Panc1 (cell line): ENCODE measurements around the gene DCAF11. TPM values are rescaled to one million over a fixed set of nuclear protein-coding genes. Genes with fewer than 3 reads are reported as not detected.

ENCODE experiments used
- ATAC-seq: fragments of 200-7000 bp; cut with Tn5 transposase; 2 replicates; pipeline ENCODE4 v1.9.1; 2020; ENCODE audit warnings: mild to moderate bottlenecking, moderate library complexity
- BruUV-seq: library from RNA; stranded (reverse); fragments of 400-500 nt; replicated peaks from 2 replicates; lab custom pipeline; 2021; lab: Mats Ljungman, UMichigan
- CTCF ChIA-PET: fragments of 300-600 bp; sonication (Branson Sonifier 250); formaldehyde crosslinking; loops from one replicate; lab custom pipeline; 2022; ENCODE audit warnings: antibody characterized with exemption; lab: Charles Lee
- POLR2A ChIA-PET: fragments of 300-600 bp; sonication (Branson Sonifier 250); formaldehyde crosslinking; loops from one replicate; lab custom pipeline; 2022; ENCODE audit warnings: antibody characterized with exemption; lab: Charles Lee
- DNase-seq: peaks from one replicate; pipeline ENCODE4 v3.0.0-alpha.2; 2010; ENCODE audit warnings: low read depth, low spot score
- H3K27ac ChIP-seq: 2 replicates; pipeline ENCODE4 v1.5.1; 2011; ENCODE audit warnings: mild to moderate bottlenecking, low read length, inconsistent platforms
- H3K27me3 ChIP-seq: fragments of 200-500 bp; sonication (Bioruptor generic); 2 replicates; pipeline ENCODE4 v1.6.0; 2014; ENCODE audit warnings: low read length, inconsistent platforms; ENCODE audit not compliant: control insufficient read depth, insufficient read depth
- H3K36me3 ChIP-seq: fragments of 200-500 bp; sonication (Bioruptor generic); 2 replicates; pipeline ENCODE4 v1.5.1; 2014; ENCODE audit warnings: inconsistent platforms, mild to moderate bottlenecking, low read length, moderate library complexity; ENCODE audit not compliant: control insufficient read depth, insufficient read depth
- H3K4me1 ChIP-seq: 2 replicates; pipeline ENCODE4 v1.5.1; 2011; ENCODE audit warnings: inconsistent platforms, mild to moderate bottlenecking, low read length, moderate library complexity; ENCODE audit not compliant: control insufficient read depth, insufficient read depth
- H3K4me3 ChIP-seq, 2 experiments: 2 replicates each; pipeline ENCODE4 v1.5.1; 2011 to 2012; ENCODE audit warnings: low read depth in 2 of 2, low read length in 2 of 2, mild to moderate bottlenecking in 2 of 2, inconsistent platforms in 1 of 2, moderate library complexity in 1 of 2
- H3K9me3 ChIP-seq: fragments of 200-500 bp; sonication (Bioruptor generic); 2 replicates; pipeline ENCODE4 v1.5.1; 2014; ENCODE audit warnings: low read depth, mild to moderate bottlenecking, inconsistent platforms, low read length, moderate library complexity; ENCODE audit not compliant: control insufficient read depth, insufficient read depth
- SIN3A ChIP-seq: IDR thresholded peaks from 2 replicates; pipeline ENCODE4 v1.6.1; 2012; ENCODE audit warnings: low read depth, mild to moderate bottlenecking, low read length, moderate library complexity, borderline replicate concordance; ENCODE audit not compliant: insufficient read depth
- TCF7L2 ChIP-seq: IDR thresholded peaks from 2 replicates; pipeline ENCODE4 v1.6.1; 2011; ENCODE audit warnings: mild to moderate bottlenecking, low read depth, low read length, inconsistent platforms
- in situ Hi-C: cut with HindIII; loops from 2 replicates; pipeline ENCODE4 v1.10.0; 2016; ENCODE audit warnings: low sequenced_read_pairs, low pct_unique_long_range_greater_than_20kb
- intact Hi-C: fragments of 100-400 bp; cut with micrococcal nuclease; formaldehyde crosslinking; loops from one replicate; pipeline ENCODE4 v1.10.0; 2022; ENCODE audit not compliant: unreplicated experiment
- total RNA-seq: library from RNA; stranded (reverse); gene quantifications from one replicate; pipeline ENCODE4 v1.2.1, GENCODE V29; 2021; ENCODE audit not compliant: unreplicated experiment
- TF ChIP-seq, protein P1 (sequence below): fragments of 450-650 bp; IDR thresholded peaks from 2 replicates; pipeline ENCODE4 v1.5.1; 2017; ENCODE audit warnings: mild to moderate bottlenecking
- TF ChIP-seq, protein P2 (sequence below), 2 experiments: IDR thresholded peaks; 2 replicates each; pipeline ENCODE4 v1.6.1; 2011 to 2012; ENCODE audit warnings: low read depth in 2 of 2, control low read depth in 1 of 2, low read length in 1 of 2, mild to moderate bottlenecking in 1 of 2, moderate library complexity in 1 of 2; ENCODE audit not compliant: insufficient read depth in 1 of 2

Gene DCAF11
- total RNA-seq, 1 experiment from 2014 or later: 37.4 TPM

DNA sequence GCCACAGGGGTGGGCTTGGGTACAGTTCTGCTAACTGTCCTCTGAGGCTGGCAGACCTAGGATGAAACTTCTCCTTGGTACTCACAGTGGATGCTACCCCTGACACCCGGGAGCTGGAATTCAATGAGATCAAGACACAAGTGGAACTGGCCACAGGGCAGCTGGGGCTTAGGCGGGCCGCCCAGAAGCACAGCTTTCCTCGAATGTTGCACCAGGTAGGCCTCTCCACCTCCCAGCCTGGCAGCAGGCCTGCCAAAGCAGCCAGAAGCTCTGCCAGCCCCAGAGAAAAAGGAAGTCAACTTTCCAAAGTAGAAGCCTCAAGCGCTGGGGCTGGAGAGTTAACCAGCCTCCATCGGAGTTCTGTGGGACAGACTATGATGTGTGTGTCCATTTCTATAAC lies 2.6 kb downstream of the DCAF11 start:
- Histone ChIP-seq H3K9me3 (no peaks in the 10 kb centered on the region), H3K4me1 (no peaks in the 10 kb centered on the region), H3K27ac (no peak overlapping the region), H3K27me3 (no peaks in the 10 kb centered on the region), H3K36me3 (peaks cover 2% of the 10 kb centered on the region), H3K4me3 (no peak overlapping the region)
- BruUV-seq: no TSS peak
- ATAC-seq (no peak), DNase-seq (no peak)
- in situ Hi-C loops: no loop called here
- TF ChIP-seq, protein P1, sequence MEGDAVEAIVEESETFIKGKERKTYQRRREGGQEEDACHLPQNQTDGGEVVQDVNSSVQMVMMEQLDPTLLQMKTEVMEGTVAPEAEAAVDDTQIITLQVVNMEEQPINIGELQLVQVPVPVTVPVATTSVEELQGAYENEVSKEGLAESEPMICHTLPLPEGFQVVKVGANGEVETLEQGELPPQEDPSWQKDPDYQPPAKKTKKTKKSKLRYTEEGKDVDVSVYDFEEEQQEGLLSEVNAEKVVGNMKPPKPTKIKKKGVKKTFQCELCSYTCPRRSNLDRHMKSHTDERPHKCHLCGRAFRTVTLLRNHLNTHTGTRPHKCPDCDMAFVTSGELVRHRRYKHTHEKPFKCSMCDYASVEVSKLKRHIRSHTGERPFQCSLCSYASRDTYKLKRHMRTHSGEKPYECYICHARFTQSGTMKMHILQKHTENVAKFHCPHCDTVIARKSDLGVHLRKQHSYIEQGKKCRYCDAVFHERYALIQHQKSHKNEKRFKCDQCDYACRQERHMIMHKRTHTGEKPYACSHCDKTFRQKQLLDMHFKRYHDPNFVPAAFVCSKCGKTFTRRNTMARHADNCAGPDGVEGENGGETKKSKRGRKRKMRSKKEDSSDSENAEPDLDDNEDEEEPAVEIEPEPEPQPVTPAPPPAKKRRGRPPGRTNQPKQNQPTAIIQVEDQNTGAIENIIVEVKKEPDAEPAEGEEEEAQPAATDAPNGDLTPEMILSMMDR: no peak
- TF ChIP-seq TCF7L2 (no peak), SIN3A (no peak)
- intact Hi-C loops: no loop called here
- ChIA-PET POLR2A (no interaction called here), CTCF (no interaction called here)

DNA sequence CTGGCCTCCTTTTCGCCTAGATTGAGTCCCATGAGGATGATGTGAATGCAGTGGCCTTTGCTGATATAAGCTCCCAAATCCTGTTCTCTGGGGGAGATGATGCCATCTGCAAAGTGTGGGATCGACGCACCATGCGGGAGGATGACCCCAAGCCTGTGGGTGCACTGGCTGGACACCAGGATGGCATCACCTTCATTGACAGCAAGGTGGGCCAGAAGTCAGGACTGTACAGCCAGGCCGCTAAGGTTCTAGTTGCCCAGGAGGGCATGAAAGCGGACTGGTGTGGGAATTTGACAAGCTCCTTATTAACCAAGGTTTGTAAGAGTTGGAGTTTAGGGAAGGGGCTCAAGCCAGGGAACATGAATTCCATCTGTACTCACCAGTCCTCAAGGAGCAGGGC lies 5.1 kb downstream of the DCAF11 start:
- Histone ChIP-seq H3K27me3 (no peaks in the 10 kb centered on the region), H3K36me3 (peaks cover 2% of the 10 kb centered on the region), H3K4me3 (no peak overlapping the region), H3K27ac (no peak overlapping the region), H3K4me1 (no peaks in the 10 kb centered on the region), H3K9me3 (no peaks in the 10 kb centered on the region)
- DNase-seq (no peak), ATAC-seq (no peak)
- ChIA-PET POLR2A (no interaction called here), CTCF (interaction anchor here (0.5 kb wide), 1 partner anchor 11 kb away, joined by 3 read pairs; no protein-coding TSS in a partner anchor)
- no TSS peak for BruUV-seq
- intact Hi-C loops (no loop called here), in situ Hi-C loops (no loop called here)
- TF ChIP-seq, protein P1: no peak
- TF ChIP-seq SIN3A: no peak
- TF ChIP-seq, protein P2, sequence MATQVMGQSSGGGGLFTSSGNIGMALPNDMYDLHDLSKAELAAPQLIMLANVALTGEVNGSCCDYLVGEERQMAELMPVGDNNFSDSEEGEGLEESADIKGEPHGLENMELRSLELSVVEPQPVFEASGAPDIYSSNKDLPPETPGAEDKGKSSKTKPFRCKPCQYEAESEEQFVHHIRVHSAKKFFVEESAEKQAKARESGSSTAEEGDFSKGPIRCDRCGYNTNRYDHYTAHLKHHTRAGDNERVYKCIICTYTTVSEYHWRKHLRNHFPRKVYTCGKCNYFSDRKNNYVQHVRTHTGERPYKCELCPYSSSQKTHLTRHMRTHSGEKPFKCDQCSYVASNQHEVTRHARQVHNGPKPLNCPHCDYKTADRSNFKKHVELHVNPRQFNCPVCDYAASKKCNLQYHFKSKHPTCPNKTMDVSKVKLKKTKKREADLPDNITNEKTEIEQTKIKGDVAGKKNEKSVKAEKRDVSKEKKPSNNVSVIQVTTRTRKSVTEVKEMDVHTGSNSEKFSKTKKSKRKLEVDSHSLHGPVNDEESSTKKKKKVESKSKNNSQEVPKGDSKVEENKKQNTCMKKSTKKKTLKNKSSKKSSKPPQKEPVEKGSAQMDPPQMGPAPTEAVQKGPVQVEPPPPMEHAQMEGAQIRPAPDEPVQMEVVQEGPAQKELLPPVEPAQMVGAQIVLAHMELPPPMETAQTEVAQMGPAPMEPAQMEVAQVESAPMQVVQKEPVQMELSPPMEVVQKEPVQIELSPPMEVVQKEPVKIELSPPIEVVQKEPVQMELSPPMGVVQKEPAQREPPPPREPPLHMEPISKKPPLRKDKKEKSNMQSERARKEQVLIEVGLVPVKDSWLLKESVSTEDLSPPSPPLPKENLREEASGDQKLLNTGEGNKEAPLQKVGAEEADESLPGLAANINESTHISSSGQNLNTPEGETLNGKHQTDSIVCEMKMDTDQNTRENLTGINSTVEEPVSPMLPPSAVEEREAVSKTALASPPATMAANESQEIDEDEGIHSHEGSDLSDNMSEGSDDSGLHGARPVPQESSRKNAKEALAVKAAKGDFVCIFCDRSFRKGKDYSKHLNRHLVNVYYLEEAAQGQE (IDR thresholded peaks at IDR 0.05; ENCODE audit: insufficient read depth in 1 of 2, low read depth in 2 of 2, low read length in 1 of 2): no peak

DNA sequence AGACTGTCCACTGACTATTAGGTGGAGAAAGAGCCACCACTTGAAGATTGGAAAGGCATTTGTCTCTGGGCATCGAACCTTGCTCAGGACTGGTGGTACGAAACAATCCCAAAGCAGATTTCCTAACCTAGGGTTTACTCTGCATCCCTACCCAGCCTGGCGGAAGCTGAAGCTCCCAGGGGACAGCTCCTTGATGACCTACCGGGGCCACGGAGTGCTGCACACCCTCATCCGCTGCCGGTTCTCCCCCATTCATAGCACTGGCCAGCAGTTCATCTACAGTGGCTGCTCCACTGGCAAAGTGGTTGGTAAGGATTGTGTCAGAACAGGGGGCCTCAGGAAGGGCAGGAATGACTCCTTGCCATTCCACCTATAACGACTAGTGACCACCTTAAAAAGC lies 6.6 kb downstream of the DCAF11 start:
- no peaks in the 10 kb centered on the region for H3K4me1 ChIP-seq
- H3K9me3 ChIP-seq: no peaks in the 10 kb centered on the region
- no peak for ATAC-seq
- no peak overlapping the region for H3K27ac ChIP-seq
- H3K27me3 ChIP-seq: no peaks in the 10 kb centered on the region
- TF ChIP-seq TCF7L2: no peak
- TF ChIP-seq, protein P2 (IDR thresholded peaks at IDR 0.05; ENCODE audit: insufficient read depth in 1 of 2, low read depth in 2 of 2, low read length in 1 of 2): no peak
- ChIA-PET POLR2A (no interaction called here), CTCF (no interaction called here)
- BruUV-seq: no TSS peak
- H3K4me3 ChIP-seq: no peak overlapping the region
- intact Hi-C loops: no loop called here
- no peak for DNase-seq
- H3K36me3 ChIP-seq: peaks cover 2% of the 10 kb centered on the region
- in situ Hi-C loops: no loop called here
